Loucy (cell line): ENCODE results near the gene SFSWAP.
"Not testable (repeated sequence)": the region's sequence is repeated elsewhere in the genome, so short reads cannot be mapped to it uniquely, and the experiment has no call there.

Experiments
- H2AFZ ChIP-seq: fragments of 200-600 bp; sonication (generic); 2 replicates; pipeline ENCODE4 v1.6.0; 2016; ENCODE audit warnings: antibody characterized with exemption, mild to moderate bottlenecking, low read length, moderate library complexity
- H3F3A ChIP-seq: fragments of 200-600 bp; 2 replicates; pipeline ENCODE4 v1.6.0; 2016; ENCODE audit warnings: antibody characterized with exemption, low read depth, mild to moderate bottlenecking
- H3K27me3 ChIP-seq: fragments of 200-600 bp; sonication (generic); 2 replicates; pipeline ENCODE4 v1.6.1; 2014; ENCODE audit warnings: low read length, mild to moderate bottlenecking; ENCODE audit not compliant: insufficient read depth, poor library complexity, severe bottlenecking
- H3K36me3 ChIP-seq: fragments of 200-600 bp; sonication (generic); 2 replicates; pipeline ENCODE4 v1.6.1; 2016; ENCODE audit warnings: low read length; ENCODE audit not compliant: insufficient read depth
- H3K4me1 ChIP-seq: fragments of 200-600 bp; sonication (generic); 2 replicates; pipeline ENCODE4 v1.5.1; 2014; ENCODE audit warnings: low read length, mild to moderate bottlenecking; ENCODE audit not compliant: insufficient read depth, poor library complexity, severe bottlenecking
- H3K4me2 ChIP-seq: fragments of 200-600 bp; sonication (generic); 2 replicates; pipeline ENCODE4 v1.6.0; 2014; ENCODE audit warnings: antibody characterized with exemption, low read length, low read depth, mild to moderate bottlenecking; ENCODE audit not compliant: poor library complexity, severe bottlenecking
- H3K4me3 ChIP-seq: fragments of 200-600 bp; sonication (generic); 2 replicates; pipeline ENCODE4 v1.5.1; 2014; ENCODE audit warnings: low read length, mild to moderate bottlenecking, mixed read lengths; ENCODE audit not compliant: poor library complexity, severe bottlenecking
- H3K79me2 ChIP-seq: fragments of 200-600 bp; sonication (generic); 2 replicates; pipeline ENCODE4 v1.6.1; 2014; ENCODE audit warnings: low read length; ENCODE audit not compliant: insufficient read depth
- H3K9ac ChIP-seq: fragments of 200-600 bp; sonication (generic); 2 replicates; pipeline ENCODE4 v1.6.0; 2014; ENCODE audit warnings: mild to moderate bottlenecking, low read depth, low read length, moderate library complexity; ENCODE audit not compliant: poor library complexity, severe bottlenecking
- H3K9me2 ChIP-seq: fragments of 200-600 bp; sonication (generic); replicated peaks from 2 replicates; pipeline ENCODE4 v1.6.1; 2016; ENCODE audit warnings: low read depth, low read length, mixed read lengths
- H3K9me3 ChIP-seq: fragments of 200-600 bp; sonication (generic); 2 replicates; pipeline ENCODE4 v1.6.1; 2014; ENCODE audit warnings: mild to moderate bottlenecking, antibody characterized with exemption, low read length, low read depth; ENCODE audit not compliant: insufficient read depth
- H4K20me1 ChIP-seq: fragments of 200-600 bp; sonication (generic); 2 replicates; pipeline ENCODE4 v1.6.0; 2014; ENCODE audit warnings: antibody characterized with exemption, low read length, mild to moderate bottlenecking; ENCODE audit not compliant: insufficient read depth, poor library complexity, severe bottlenecking
- CTCF ChIP-seq: fragments of 200-600 bp; sonication (generic); conservative IDR thresholded peaks from 2 replicates; pipeline ENCODE4 v1.5.1; 2014; ENCODE audit warnings: mild to moderate bottlenecking, antibody characterized with exemption, low read length
- EZH2phosphoT487 ChIP-seq: fragments of 200-600 bp; IDR thresholded peaks from 2 replicates; pipeline ENCODE4 v1.6.1; 2018; ENCODE audit warnings: antibody characterized with exemption, mild to moderate bottlenecking, moderate library complexity, borderline replicate concordance

SFSWAP gene

GRCh38 chr12:131776237-131776889, 65.5 kb downstream of the SFSWAP start:
- no peak for TF ChIP-seq CTCF
- TF ChIP-seq EZH2phosphoT487: no peak
- Histone ChIP-seq H3K9ac (no peak overlapping the region), H3K36me3 (peaks cover 34% of the 10 kb centered on the region; the same call in 1 of the 2 replicates), H3K9me2 (no peaks in the 10 kb centered on the region), H3K79me2 (no peaks in the 10 kb centered on the region; the same call in 1 of the 2 replicates), H4K20me1 (no peaks in the 10 kb centered on the region), H2AFZ (no peak overlapping the region), H3K4me3 (no peak overlapping the region), H3K9me3 (no peaks in the 10 kb centered on the region), H3K27me3 (no peaks in the 10 kb centered on the region), H3K4me2 (no peak overlapping the region), H3F3A (no peaks in the 10 kb centered on the region), H3K4me1 (peaks cover 35% of the 10 kb centered on the region)

- H3K9me2 ChIP-seq, H4K20me1 ChIP-seq, H3K4me3 ChIP-seq, H3K79me2 ChIP-seq, H3K4me2 ChIP-seq, H3K9me3 ChIP-seq, H3K9ac ChIP-seq, H2AFZ ChIP-seq, H3F3A ChIP-seq, H3K27me3 ChIP-seq: not testable (repeated sequence)
- H3K36me3 ChIP-seq: peaks cover 35% of the 10 kb centered on the region; the same call in 1 of the 2 replicates
- H3K4me1 ChIP-seq: peaks cover 35% of the 10 kb centered on the region
Observed at GRCh38 chr12:131777269-131777668, 66.4 kb downstream of the SFSWAP start.

- Histone ChIP-seq H3K9me2 (no peaks in the 10 kb centered on the region), H4K20me1 (no peaks in the 10 kb centered on the region), H3K4me3 (no peak overlapping the region), H3K4me1 (peaks cover 23% of the 10 kb centered on the region), H3K36me3 (peaks cover 41% of the 10 kb centered on the region; the same call in 1 of the 2 replicates), H3K27me3 (no peaks in the 10 kb centered on the region), H2AFZ (no peak overlapping the region), H3K79me2 (no peaks in the 10 kb centered on the region; the same call in 1 of the 2 replicates), H3K9ac (no peak overlapping the region), H3K9me3 (no peaks in the 10 kb centered on the region), H3F3A (no peaks in the 10 kb centered on the region), H3K4me2 (no peak overlapping the region)
- TF ChIP-seq CTCF: no peak
Observed at GRCh38 chr12:131779027-131779426, 68.1 kb downstream of the SFSWAP start.

- H3K4me3 ChIP-seq: no peak overlapping the region
- no peaks in the 10 kb centered on the region for H4K20me1 ChIP-seq
- H3K4me2 ChIP-seq: no peak overlapping the region
- no peaks in the 10 kb centered on the region for H3K27me3 ChIP-seq
- no peaks in the 10 kb centered on the region for H3K9me2 ChIP-seq
- TF ChIP-seq EZH2phosphoT487 (no peak), CTCF (no peak)
- no peak overlapping the region for H3K9ac ChIP-seq
- no peaks in the 10 kb centered on the region for H3F3A ChIP-seq
- H3K79me2 ChIP-seq: no peaks in the 10 kb centered on the region
- no peak overlapping the region for H2AFZ ChIP-seq
- no peaks in the 10 kb centered on the region for H3K9me3 ChIP-seq
- H3K36me3 ChIP-seq: peaks cover 57% of the 10 kb centered on the region; the same call in 1 of the 2 replicates
- no peaks in the 10 kb centered on the region for H3K4me1 ChIP-seq
Observed at GRCh38 chr12:131782061-131782460, 71.2 kb downstream of the SFSWAP start.
